ENCODE results near the gene COBL.
"Not testable (repeated sequence)": the region's sequence is repeated elsewhere in the genome, so short reads cannot be mapped to it uniquely, and the experiment has no call there.

Gene COBL

GRCh38 chr7:51000956-51001355, 315.7 kb downstream of the COBL start:
- DNase-seq (ENCODE audit: low read depth), result no peak

GRCh38 chr7:50994753-50995319, 321.8 kb downstream of the COBL start:
- DNase-seq (ENCODE audit: low read depth), result no peak

- not testable (repeated sequence) for DNase-seq (ENCODE audit: low read depth)
These were observed 326.4 kb downstream of the COBL start for GRCh38 chr7:50990214-50990613.

- no peak for DNase-seq (ENCODE audit: low read depth)
These were observed 327.6 kb downstream of the COBL start for GRCh38 chr7:50988988-50989387.

- DNase-seq (ENCODE audit: low read depth), result no peak
These were observed 328.1 kb downstream of the COBL start for GRCh38 chr7:50988465-50988864.

GRCh38 chr7:50985096-50985495, 331.5 kb downstream of the COBL start:
- DNase-seq (ENCODE audit: low read depth), result no peak

- no peak for DNase-seq (ENCODE audit: low read depth)
These were observed 332.8 kb downstream of the COBL start for GRCh38 chr7:50983850-50984249.

- DNase-seq (ENCODE audit: low read depth), result no peak
These were observed 334.0 kb downstream of the COBL start for GRCh38 chr7:50982626-50983025.

- no peak for DNase-seq (ENCODE audit: low read depth)
These were observed 334.9 kb downstream of the COBL start for GRCh38 chr7:50981743-50982142.

- no peak for DNase-seq (ENCODE audit: low read depth)
These were observed 336.2 kb downstream of the COBL start for GRCh38 chr7:50980411-50980810.

GRCh38 chr7:50978633-50979215, 337.9 kb downstream of the COBL start:
- DNase-seq (ENCODE audit: low read depth), result no peak

- DNase-seq (ENCODE audit: low read depth), result no peak
These were observed 339.2 kb downstream of the COBL start for GRCh38 chr7:50977421-50977820.

GRCh38 chr7:50976064-50976463, 340.5 kb downstream of the COBL start:
- DNase-seq (ENCODE audit: low read depth), result no peak

GRCh38 chr7:50974240-50974639, 342.4 kb downstream of the COBL start:
- DNase-seq (ENCODE audit: low read depth), result no peak

GRCh38 chr7:50973814-50974213, 342.8 kb downstream of the COBL start:
- no peak for DNase-seq (ENCODE audit: low read depth)

GRCh38 chr7:50970092-50970491, 346.5 kb downstream of the COBL start:
- no peak for DNase-seq (ENCODE audit: low read depth)

Measured in HS-27A (cell line).